ENCODE measurements around the gene FSD1.
A peak's percentile ranks its signal among the peaks of the same experiment; 100 is the strongest.
"Not testable (repeated sequence)": the region's sequence is repeated elsewhere in the genome, so short reads cannot be mapped to it uniquely, and the experiment has no call there.

FSD1 gene

DNA sequence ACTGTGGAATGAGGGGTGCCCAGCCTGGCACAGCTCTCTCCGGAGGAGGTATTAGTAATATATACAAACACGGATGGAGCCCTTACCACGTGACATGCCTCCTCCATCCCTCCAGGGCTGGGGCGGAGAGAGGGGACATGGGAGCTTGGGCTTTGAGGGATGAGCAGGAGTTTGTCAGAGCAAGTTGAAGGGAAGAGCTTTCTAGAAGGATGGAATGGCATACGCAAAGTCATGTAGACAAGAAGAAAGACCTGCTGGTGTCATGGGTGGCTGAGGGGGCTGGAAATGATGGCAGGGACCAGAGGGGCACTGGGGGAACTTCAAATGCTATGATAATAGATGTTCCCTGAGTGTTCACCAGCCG, 41.6 kb downstream of the FSD1 start:
- DNase-seq, result no peak

DNA sequence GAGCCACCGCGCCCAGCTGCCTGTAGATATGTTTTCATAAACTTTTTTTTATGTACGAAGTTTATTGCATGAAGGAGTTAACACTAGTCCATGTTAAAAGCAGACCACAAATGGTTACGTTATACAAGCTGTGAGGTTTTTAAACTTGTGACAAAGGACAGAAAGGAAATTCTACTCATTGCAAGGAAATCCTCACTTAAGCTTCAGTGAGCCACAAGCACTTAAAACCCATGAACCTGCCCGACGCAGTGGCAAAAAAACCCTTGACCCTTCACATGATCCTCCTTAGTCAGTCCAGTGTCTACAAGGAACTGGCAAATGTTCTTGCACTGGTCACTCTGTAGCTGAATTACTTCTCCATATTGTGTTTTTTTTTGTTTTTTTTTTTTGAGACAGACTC, 43.1 kb downstream of the FSD1 start:
- no peak for DNase-seq

DNA sequence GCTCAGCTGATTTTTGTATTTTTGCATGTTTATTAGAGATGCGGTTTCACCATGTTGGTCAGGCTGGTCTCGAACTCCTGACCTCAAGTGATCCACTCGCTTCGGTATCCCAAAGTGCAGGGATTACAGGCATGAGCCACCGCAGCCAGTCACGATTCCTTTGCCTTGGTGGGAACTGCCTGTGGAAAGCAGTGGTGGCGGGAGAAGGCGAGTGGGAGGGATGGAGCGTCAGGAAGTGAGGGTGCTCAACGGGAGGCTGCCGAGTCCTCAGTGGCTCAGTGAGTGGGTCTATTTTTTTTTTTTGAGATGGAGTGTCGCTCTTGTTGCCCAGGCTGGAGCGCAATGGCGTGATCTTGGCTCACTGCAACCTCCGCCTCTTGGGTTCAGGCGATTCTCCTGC, 44.8 kb downstream of the FSD1 start:
- not testable (repeated sequence) for DNase-seq

GRCh38 chr19:4350111-4350510, 45.7 kb downstream of the FSD1 start:
- no peak for DNase-seq

- no peak for DNase-seq
Measured at GRCh38 chr19:4350726-4351125, 46.3 kb downstream of the FSD1 start.

DNA sequence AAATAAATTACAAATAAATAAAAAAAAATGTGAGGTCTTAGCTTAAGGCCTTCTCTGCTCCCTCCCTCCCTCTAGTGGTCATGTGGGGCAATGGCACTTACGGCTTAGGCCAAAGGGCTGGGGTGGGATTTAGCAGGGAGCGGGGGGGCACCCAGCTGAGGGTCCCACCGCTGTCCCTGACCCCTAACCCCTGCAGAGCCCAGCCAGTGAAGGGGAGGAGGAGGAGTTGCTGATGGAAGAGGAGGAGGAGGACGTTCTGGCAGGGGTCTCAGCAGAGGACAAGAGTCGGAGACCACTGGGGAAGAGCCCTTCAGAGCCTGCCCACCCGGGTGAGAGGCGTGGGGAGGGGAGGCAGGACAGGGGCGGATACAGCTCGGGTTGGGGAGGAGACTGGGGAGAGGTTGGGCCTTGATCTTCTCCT, 48.3 kb downstream of the FSD1 start:
- no peak for DNase-seq

DNA sequence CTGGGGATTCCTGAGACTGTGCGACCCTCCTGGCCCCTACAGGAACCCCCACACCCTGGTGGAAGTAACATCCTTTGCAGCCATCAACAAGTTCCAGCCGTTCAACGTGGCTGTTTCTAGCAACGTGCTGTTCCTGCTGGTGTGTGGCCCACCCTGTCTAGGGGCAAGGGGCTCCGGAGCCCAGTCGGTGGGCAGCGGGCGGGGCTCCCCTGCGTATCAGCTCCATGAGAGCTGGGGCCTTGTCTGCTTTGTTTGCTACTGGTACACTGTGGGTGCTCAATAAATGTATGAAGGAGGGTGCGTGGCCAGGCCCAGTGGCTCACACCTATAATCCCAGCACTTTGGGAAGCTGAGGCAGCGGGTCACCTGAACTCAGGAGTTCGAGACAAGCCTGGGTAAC, 49.9 kb downstream of the FSD1 start:
- DNase-seq, result no peak

DNA sequence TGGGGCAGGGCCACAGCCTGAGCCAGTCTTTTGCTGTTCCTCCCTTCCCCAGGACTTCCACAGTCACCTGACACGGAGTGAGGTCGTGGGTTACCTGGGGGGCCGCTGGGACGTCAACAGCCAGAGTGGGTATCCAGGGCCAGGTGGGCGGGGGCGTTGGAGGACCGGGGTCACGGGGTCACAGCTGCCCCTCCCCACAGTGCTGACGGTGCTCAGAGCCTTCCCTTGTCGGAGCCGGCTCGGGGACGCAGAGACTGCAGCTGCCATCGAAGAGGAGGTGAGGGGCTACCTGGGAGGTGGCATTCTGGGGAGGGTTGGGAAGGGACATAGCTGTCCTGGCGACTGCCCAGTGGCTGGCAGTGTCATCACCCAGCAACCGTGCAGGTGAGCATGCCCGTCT, 50.5 kb downstream of the FSD1 start:
- DNase-seq, result no peak

- DNase-seq, result no peak
Measured at GRCh38 chr19:4357095-4357797, 52.8 kb downstream of the FSD1 start.

DNA sequence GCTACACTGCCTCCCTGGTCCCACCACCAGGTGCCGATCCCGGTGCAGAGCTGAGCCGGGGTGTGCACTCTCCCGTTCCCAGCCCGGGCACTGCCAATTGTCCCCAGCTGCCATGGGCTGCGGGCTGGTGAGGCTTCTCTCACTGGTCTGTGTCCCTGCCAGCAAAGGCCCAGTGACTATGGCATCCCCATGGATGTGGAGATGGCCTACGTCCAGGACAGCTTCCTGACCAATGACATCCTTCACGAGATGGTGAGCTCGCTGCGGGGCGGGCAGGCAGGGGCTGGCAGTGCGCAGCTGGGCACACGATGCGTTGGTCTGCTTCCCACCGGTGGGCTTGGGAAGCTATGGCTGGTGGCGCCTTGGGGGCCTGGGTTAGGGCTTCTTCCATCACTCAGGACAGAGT, 53.5 kb downstream of the FSD1 start:
- no peak for DNase-seq

DNA sequence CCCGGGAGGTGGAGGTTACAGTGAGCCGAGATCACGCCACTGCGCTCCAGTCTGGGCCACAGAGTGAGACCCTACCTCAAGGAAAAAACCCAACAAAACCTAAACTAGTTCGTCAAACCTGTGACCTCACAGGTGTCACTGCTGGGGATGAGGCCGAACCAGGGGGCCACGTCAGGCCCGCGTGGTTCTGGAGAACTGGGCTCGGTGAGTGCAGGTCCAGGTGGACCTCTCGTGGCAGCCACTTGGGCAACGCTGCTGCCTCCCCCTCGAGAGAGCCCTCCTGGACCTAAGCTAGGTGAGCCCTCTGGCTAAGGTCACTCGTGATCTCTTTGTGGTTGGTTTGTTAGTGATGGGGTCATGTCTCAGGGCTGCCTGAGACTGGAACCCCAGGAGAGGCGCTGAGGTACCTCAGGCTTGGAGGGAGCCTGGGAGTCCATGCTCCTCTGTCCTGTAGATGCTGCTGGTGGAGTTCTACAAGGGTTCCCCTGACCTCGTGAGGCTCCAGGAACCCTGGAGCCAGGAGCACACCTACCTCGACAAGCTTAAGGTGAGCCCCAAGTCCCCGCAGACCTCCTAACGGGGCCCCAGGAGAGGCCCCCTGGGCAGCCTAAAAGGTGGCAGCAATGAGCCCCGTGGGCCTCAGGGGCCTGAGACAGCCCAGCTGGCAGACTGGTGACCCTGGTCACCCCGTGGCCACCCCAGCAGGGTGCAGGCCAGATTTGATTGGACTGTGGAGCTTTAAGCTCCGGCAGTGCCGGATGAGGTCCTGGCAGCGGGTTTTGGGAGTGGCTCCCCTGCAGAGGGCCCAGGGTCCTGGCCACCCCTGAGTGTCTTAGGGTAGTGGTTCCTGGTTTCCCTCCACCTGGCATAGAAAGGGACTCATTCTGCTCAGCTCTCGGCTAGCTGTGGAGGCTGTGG, 54.6 kb downstream of the FSD1 start:
- no peak for DNase-seq

- DNase-seq, result no peak
Measured at GRCh38 chr19:4359627-4360000, 55.2 kb downstream of the FSD1 start.

DNA sequence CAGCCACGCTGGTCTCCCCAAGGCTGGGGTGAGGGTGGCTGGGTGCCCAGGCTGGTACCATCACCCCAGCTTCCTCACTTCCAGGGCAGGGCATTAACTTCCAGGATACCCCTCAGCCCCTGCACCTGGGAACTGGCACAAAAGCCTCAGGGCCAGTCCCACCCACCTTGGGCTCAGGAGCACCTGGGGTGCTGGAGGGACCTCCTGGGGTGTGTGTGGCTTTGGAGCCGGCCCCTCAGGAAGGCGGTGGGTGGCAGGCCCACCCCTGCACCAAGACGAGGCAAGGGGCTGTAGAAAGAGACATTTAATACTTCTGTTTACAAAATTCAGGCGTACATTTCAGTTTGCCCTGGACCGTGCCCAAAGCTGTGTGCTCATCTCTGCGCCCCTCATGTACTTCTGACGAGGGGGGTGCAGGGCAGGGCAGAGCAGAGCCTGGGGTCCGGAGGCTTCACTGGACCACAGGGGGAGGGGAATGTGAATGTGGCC, 55.7 kb downstream of the FSD1 start:
- no peak for DNase-seq

DNA sequence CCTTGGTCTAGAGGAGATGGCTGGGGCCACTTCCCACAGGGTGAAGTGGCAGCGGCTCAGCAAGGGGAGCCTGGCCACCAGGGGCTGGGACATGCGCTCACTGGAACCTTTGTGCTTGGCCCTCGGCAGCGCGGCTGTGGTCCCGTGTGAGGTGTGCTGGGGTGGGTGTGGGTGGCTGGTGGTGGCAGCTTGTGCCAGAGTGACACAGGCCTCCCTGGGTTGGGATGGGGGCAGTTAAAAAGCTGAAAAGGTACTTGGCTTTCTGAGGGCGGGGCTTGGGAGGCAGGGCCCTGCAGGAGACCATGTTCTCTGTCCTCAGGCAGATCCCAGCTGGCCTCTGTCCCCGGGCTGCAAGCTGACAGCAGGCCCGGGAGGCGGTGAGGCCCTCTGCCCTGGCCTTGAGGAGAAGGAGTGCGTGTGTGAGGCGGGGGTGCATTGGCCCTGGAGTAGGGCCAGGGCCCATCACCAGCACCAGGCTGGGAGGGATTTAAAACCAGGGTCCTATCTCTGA, 56.3 kb downstream of the FSD1 start:
- DNase-seq, result no peak

DNA sequence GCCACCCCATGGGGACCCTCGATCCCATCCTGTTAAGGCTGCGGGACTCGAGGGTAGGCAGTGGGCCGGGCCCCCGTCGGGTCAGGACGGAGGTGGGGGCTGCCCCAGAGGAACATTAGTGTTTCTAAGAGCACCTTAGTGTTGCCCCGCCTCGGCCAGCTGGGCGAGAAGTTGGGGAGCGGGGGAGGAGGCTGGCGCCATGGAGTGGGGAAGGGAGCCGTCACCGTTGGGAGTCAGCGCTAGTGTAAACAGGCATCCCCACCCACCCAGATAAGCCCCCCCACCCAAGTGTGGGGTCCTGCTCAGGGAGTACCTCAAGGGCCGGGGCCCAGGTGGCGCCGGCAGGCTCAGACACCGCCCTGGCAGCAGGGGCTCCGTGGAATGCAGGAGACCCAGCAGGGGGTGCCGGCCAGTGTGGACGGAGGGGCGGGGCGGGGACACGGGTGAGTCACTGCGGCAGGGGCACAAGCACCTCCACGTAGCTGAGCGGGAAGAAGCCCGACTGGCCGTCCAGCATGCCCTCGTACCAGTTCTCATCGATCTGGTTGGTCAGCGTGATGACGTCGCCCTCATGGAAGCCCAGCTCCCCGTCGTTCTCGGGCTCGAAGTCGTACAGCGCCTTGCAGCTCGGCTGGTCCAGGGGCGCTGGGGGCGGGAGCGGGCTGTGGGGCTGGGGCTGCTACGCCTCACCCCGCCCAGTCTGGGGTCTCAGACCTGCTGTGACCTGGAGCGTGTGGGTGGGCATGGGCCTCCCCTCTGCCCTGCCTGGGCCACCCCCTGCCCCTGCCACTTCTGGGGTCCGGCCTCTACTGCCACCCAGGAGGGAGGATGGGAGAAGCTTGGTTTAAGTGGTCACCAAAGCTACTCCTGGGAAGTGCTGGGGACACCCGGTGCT, 57.0 kb downstream of the FSD1 start:
- no peak for DNase-seq

DNA sequence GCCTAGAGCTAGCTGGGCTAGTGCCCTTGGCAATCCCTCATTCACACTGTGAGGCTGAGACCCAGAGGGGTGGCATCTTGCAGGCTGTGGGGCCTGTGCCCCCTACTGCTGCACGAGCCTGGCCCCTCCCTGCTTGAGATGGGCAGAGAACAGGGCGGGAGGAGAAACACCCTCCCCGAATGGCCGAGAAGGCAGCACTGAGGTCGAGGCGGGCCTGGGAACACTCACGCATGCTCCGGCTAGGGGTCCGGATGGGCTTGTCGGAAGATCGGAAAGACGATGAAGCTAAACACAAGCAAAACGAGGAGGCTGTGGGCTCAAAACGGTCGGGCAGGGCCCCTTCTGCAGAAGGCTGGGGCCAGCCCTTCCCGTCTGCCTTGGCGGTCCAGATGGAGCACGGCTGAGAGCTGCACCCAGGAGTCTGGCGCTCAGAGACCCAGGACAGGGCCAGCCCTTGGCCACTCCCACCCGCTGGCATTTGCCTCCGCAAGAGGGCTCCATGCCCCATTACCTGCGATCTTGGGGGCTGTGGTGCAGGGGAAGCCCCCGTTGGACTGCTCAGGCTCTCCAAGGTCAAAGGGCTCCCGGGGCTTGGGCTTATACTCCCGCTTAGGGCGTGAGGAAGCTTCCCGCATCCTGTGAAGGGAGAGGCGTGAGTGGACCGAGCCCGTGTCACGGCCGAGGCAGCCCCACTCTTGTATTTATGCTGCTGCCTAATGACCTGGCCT, 57.9 kb downstream of the FSD1 start:
- no peak for DNase-seq

DNA sequence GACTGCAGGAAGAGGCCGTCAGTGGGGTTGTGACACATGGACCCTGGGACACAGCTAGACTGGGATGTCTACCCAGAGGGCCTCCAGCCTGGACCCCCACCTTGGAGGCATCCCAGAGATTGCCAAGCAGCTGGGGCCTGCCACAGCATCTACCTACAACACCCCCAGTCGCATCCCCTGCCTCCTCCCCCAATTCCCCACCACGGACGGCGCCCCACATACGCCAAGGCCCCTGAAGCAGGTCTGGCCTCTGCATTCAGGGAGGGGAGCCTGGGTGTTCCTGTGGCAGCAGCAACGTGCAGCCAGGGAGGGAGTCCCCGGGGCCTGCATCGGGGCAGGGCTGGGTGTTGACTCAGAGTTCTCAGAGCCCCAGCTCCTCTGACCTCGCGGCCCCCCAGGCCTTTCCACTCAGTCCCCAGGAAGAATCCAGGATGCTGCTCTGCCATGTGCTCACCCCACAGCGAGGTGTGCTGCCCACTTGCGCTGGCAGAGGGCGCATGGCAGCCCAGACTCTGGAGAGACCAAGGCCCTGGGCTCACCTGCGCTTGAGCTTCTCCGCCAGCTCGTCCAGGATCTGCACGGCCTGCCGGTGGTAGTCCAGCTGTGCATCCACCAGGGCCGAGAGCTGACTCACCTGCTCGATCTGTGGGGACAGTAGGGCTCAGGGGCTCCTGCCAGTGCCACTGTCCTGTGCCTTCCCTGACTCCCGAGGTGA, 58.6 kb downstream of the FSD1 start:
- DNase-seq, result peak; percentile 17

DNA sequence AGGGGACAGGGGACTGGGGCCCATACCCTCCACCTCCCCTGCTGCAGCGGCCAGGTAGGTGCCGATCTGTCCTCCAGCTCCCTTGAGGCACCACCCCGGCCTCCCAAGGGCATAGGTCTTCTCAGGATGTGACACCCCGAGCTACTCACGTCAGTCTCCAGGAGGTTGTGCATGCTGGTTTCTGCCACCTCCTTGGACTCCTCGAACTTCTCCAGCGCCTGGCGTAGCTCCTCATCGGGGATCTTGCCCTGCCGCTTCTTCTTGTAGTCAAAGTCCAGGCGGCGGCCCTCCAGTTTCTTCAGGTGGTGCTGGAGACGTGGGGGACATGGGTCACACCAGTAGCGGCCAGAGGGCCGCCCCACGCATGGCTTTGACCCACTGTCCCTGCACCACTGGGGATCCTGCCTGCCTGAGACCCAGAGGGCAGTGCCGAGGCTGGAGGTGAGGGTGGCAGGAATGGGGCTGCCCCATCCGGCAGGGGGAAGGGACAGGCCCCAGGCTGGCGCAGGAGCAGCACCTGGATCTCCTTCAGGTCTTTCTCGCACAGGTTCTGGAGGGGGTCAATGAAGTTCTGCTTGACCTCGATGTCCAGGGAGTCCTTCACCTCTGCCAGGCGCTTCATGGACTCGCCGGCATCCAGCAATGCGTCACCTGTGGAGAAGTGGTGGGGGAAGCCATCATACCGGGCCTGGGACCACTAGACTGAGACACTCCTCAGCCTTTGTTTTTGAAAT, 59.3 kb downstream of the FSD1 start:
- no peak for DNase-seq

DNA sequence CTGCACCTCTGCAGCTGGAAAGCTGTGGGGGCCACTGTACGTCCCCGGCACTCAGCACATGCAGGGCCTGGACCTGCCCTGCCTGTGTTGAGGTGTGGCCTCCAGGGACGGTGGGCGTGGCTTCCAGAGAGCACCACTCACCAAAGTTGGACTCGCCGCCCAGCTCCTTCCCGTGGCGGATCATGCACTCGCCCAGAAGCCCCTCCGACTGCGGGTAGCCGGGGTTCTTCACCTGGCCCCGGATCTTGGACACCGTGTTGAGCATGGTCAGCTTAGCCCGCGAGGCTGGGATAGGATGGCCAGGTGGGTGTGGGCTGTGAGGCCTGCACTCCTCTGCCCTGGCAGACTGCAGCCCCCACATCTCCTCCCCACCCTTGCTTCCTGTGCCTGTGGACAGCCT, 60.9 kb downstream of the FSD1 start:
- no peak for DNase-seq

- DNase-seq, result no peak
Measured at GRCh38 chr19:4365791-4366665, 61.6 kb downstream of the FSD1 start.
